GM19023 (cell line): ENCODE data around the gene AGO4.
A peak's percentile ranks its signal among the peaks of the same experiment; 100 is the strongest.
"Not testable (repeated sequence)": the region's sequence is repeated elsewhere in the genome, so short reads cannot be mapped to it uniquely, and the experiment has no call there.

Experiments used
- ATAC-seq: cut with Tn5 transposase; IDR thresholded peaks from one replicate; pipeline ENCODE4 v1.9.1; 2021; ENCODE audit warnings: mild to moderate bottlenecking, moderate library complexity; ENCODE audit not compliant: unreplicated experiment

The AGO4 gene

DNA sequence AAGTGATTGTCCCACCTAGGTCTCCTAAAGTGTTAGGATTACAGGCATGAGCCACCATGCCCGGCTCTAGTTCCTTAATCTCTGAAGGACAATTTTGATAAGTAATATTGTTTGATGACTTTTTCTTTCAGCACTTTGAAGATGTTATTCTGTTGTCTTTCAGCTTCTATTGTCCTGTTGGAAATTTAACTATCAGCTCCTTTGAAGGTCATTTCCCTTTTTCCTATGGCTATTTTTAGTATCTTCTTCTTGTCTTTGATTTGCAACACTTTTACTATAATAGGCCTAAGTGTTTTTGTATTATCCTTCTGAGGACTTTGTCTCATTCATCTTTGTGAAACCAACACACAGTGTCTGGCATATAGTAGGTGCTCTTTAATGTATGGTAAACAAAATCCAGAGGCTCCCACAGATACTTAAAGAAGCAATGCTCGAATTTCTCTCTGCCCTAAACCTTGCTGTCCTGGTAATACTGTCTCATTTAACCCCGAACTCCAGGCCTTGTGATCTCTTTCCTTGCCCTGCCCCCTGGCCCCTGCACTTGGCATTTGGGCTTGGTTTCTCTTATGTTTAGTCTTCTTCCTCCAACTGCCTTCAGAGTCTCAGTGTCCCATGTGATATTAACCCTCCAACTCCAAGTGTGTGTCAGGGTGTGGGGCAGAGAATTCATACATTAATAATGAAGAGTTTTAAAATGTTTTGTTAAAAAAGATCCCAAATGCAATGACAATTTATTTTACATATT, 56.2 kb downstream of the AGO4 start:
- no peak for ATAC-seq

DNA sequence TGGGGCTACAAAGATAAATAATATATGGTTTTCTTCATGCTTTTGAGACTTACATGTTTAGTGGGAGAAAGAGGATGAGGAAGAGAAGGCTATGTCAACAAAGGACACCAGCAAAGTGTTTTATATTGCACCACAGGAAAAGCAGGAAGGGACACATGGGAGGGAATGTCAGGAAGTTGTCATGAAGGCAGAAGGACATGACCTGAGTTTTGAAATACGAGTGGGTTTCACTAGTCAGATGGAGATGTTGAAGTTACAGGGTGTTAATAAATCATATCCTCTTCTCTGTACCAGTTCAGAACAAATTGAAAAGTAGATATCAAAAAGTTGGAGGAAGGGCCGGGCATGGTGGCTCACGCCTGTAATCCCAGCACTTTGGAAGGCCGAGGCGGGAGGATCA, 57.0 kb downstream of the AGO4 start:
- no peak for ATAC-seq

DNA sequence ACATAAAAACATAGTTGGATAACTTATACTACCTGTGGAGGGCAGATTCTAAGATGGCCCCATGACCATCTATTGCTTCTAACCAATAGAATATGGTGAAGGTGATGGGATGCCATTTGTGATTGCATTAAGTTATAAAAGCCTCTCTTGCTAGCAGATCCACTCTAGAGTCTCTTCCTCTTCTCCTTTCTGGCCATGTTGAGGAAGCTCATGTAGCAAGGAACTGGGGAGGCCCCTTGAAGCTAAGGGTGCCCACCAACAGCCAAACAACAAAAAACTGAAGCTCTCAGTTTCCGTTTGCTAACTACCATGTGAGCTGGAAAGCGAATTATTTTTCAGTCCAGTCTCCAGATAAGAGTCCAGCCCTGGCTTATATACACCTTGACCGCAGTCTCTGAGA, 59.2 kb downstream of the AGO4 start:
- ATAC-seq: no peak

DNA sequence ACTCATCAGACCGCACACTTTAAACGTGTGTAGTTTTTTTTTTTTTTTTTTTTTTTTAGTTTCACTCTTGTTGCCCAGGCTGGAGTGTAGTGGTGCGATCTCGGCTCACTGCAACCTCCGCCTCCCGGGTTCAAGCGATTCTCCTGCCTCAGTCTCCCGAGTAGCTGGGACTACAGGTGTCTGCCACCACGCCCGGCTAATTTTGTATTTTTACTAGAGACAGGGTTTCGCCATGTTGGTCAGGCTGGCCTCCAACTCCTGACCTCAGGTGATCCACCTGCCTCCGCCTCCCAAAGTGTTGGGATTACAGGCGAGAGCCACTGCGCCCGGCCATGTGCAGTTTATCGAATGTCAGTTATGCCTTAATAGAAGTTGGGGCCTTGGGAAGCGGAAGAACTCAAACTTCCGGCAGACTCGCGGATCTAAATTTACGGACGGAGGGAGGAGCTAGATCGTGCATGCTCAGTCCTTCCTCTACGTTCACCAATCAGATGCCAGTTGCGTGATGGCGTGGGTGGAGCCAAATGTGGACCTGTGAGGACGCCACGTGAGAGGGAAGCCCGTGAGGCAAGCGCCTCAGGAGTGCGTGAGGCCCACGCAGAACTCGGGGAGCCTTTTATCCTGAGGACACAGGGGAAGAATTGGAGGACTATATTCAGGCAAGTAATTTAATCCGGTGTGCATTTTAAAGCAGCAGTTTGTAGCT, 61.6 kb downstream of the AGO4 start:
- not testable (repeated sequence) for ATAC-seq

DNA sequence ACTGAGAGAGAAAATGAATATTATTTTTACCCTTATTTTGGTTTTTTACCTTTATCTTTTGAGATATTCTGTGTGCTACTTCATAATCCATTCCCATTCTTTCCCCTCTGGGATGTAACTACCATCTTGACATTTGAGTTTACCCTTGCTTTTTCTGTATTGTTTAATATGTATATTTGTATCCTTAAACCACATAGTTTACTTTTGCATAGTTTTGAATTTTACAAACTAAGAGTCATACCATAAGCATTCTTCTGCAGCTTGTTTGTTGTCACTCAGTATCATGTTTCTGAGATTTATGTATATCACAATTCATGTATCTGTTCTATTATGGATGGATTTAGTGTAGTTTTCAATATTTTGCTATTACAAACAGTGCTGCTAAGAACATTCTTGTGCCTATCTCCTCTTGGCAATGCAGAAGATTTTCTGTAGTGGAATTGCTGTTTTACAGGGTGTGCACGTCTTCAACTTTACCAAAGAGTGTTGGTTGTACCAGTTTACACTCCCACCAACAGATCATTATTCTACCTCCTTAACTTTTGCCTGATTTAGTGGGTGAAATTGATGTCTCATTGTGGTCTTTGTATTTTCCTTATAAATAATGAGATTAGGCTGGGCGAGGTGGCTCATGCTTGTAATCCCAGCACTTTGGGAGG, 63.0 kb downstream of the AGO4 start:
- ATAC-seq: no peak

DNA sequence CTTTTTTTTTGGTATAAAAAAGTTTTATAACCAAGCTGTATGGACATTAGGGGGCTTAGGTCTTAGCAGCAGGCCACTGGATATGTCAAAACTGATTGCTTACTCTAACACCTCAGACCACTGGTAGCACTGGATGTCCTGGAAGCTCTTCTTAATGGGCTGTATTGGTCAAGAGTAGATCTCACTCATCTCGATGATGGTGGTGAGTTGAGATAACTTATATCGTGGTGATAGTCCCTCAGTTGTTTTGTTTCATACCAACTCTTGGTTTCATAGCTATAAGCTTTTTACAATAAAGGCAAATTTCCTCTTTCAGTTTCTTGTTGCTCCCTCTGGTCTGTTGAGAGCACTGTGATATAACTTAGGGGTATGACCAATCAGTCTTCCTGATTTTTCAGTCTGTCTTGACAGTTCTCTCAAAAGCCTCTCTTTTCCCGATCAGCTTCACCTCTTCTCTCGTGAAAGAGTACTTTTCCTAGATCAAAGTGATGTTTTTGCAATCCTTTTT, 65.5 kb downstream of the AGO4 start:
- ATAC-seq: no peak

DNA sequence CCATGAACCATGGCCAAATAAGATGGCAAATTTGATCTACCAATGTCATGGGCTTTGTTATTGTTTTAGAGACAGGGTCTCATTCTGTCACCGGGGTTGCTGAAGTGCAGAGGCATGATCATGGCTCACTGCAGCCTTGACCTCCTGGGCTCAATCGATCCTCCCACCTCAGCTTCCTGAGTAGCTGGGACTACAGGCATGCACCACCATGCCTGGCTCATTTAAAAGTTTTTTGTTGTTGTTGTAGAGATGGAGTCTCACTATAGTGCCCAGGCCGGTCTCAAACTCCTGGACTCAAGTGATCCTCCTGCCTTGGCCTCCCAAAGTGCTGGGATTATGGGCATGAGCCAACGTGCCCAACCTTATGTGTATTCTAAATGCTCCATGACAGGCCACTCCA, 66.3 kb downstream of the AGO4 start:
- not testable (repeated sequence) for ATAC-seq

DNA sequence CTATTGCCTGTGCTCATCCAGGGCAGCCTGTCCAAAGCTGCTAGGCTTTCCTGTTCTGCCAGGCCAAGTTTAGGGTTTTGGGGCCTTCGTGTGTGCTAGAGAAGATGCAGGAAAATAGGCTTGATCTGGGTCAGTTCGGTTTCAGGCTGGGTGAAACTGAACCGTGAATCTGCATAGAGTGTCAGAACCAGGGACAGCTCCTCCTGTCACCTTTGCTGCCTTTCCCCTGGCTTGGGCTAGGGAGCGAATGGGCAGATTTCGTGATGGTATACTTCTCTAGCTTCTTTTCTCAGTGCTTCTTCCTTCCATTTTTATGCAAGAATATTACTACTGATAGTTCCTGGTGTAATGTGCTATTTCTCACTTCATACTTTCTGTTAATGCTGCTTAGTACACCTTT, 69.2 kb downstream of the AGO4 start:
- ATAC-seq: no peak

DNA sequence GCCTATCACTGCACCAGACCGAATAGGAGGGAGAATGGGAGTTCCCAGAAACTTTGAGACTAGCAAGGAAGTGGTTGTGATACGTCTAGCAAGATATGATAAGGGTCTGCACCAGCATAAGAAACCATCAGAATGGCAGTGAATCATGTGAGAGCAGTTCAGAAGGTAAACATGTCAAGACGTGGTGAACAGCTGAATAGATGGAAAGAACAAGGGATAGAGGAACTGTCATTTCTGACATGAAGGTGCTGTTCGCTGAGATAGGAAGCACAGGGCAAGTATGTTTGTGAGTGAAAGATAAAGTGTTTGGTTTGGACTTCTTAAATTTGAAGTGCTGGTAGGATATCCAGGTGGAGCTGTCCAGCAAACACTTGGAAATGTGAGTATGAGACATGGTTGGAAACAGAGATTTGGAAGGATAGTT, 74.0 kb downstream of the AGO4 start:
- no peak for ATAC-seq

DNA sequence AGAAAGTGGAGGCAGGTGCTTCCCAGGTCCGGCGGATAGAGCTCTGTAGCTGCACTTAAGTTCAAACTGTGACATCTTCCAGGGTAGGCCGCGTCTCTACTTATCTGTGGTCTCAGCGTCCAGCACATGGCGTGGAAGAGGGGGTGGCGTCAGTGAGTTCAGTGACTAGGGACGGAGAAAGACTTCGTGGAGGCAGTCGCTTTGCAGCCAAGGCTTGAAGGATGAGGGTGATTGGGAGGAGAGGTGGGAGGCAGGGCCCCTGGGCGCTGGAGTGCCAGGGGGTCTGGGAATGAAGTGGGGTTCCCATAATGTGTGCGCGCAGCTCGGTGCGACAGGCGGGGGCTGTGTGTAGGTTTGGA, 74.7 kb downstream of the AGO4 start:
- no peak for ATAC-seq

DNA sequence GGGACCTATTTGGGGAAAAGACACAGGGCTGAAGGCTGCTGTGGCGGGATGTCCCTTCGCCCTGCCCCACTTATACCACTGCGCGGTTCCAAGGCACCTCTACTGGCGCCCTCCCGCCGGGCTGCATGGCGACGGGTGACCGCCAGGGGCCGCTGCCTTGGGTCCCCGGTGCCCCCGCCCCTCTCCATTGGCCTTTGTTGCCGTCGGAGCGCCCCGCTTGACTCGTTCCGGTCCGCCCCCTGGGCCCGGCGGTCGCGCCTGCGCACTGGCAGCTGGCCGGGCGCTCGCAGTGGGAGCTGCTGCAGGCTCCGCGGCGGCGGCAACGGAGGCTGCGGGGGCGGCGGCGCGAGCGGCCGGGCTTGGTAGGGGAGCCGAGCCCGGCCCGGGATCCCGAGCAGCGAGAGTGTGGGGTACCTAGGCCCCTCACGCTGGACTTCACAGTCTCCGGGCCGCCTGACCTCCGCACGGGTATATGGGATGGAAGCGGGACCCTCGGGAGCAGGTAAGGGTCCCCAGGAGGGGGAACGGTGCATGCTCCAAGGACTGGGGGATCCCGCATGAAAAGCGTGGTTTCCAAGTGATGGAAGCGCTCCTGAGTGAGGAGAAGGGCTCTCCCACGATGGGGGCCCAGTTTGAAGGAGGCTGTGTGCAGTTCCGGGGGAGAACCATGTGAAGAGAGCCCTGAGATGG, 75.3 kb downstream of the AGO4 start, which contains the start of gene AGO1:
Gene AGO1 (plus strand): TSS at position 265 of the 690 bp plus-strand sequence. CDS start 213 bp downstream, at position 478.
- ATAC-seq: peak; percentile 65

DNA sequence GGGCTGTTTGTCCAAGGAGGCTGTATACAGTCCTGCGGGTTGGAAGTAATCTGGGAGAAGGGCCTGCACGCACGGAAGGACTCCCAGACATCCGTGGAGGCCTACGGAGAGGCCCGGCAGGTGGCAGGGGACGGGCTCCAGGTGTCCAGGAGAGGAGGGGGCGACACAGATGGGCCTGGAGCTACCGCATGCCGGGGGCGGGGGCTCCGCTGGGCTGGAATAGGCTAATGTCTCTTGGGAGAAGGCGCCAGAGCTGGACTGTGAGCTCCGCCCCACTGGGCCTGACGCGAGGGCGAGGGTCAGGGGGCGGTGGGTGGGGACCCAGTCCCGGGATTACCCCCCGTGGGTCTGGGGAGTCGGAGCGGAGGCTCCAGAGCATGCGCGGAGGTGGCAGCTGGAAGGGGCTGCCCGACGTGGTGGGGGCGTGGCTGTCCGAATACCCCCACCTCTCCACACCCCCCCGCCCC, 75.9 kb downstream of the AGO4 start:
- ATAC-seq: peak; percentile 21

DNA sequence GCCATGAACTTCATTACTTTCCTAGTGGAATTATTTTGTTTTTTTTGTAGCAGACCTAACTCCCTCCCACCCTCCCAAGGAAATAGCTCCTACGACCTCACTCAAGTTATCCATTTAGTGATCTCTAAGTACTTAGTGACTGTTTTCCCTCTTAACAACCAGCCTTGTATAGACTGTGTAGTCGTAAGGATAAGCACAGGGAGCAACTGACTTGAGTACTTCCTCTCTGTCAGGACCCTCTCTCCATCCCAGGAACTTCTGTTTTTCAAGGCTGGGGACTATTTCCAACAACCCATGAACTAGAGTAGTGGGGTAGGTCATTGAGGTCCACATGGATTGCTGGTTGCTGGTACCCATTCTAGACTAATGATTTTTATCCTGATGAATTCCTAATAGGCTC, 77.1 kb downstream of the AGO4 start:
- no peak for ATAC-seq

DNA sequence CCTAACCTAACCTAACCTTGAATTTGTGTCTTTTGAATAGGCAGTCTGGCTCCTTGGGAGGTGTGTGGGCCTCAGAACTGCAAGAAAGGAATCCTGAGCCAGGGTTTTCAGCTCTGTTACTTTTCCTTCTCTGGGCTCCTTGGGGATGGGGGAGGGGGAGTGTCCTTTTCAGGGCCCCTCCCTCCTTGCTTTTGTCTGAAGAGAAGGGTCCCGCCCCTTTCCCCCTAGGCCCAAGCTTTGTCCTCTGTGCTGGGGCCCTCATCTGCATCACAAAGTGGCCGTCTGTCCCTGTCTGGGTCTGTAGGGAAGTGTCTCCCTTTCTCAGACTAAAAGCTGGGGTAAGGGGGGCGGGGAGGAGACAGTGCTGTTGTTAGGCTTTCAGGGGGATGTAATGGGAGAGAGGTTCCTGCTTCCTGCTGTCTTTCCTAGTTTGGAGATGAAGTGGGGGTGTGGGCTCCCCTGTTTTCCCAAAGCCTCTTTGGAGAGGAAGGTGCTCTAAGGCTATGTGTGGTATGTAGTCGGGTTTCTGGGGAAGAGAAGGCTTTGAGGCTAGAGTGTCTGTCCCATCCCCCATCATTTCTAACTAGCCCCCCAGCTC, 78.2 kb downstream of the AGO4 start:
- no peak for ATAC-seq

DNA sequence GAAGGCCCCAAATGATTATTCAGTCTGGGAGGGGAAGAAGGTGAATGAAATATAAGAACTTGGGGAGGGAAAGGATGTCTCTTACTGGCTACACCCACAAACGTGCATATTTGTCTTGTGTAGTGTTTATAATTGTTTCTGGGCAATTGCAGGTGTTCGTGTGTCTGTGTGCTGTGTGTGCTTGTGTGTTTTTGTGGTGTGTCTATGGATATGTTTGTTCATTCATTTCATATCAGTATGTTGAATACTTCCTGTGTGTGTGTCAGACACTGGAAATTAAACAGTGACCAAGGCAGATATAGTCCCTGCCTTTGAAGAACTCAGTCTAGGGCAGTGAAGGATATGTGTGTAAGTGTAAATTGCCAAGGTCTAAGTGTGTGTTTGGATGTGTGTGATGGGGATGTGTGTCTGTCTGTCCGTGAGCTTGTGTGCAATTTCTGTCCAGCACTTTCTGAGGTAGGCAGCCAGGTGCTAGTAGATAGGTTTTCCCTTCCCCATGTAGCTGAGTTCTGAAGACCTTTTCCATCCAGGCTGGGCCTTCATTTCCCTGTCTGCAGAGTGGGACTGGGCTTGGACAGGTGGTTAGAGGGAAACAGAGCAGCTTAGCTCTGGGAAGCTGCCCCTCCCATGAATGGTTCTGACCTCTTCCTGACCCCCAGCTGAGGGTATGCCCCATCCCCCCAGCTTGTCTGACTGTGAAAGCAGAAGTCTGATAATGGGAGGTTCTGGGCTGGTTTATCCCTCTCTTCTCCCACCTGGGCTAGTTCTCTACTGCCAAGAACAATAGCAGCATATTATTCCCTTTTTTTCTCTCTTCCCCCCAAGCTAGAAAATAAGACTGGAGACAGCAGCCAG, 79.0 kb downstream of the AGO4 start:
- no peak for ATAC-seq

DNA sequence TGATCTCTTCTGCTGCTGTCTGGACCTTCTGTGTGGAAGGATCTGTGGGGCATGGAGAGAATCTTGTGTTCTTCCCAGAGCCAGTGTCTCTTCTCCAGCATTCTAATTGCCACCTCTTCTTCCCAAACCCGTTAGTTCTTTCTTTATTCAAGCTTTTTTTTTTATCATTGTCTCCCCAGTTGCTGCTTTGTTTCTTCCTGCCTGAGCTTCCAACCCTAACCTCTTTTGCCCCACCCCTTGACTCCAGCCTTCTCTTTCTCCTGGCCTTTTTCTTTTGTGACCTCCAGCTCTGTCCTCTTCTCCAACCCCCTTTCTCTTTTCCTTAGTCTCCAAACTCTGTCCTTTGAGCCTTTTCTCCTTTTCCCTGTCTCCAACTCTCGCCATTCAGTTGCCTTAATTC, 79.7 kb downstream of the AGO4 start:
- ATAC-seq: no peak

DNA sequence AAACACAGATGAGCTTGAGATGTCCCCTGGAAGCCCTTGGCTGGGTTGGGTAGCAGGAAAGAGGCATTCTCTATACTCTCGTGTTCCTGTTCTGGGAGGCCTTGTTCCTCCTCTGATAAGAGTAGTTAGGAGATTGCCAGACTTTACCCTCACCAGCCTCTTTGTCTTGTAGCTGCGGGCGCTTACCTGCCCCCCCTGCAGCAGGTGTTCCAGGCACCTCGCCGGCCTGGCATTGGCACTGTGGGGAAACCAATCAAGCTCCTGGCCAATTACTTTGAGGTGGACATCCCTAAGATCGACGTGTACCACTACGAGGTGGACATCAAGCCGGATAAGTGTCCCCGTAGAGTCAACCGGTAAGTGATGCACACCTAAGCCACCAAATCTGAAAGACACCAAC, 80.4 kb downstream of the AGO4 start:
- no peak for ATAC-seq

DNA sequence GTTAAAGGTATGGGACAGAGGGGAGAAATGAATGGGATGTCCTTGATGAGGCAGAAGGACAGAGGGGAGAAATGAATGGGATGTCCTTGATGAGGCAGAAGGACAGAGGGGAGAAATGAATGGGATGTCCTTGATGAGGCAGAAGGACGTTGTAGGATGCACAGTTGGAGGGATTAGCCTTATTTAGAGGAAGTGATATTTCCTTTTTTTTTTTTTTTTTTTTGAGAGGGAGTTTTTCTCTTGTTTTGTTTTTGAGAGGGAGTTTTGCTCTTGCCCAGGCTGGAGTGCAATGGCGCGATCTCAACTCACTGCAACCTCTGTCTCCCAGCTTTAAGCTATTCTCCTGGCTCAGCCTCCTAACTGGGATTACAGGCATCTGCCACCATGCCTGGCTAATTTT, 81.2 kb downstream of the AGO4 start:
- not testable (repeated sequence) for ATAC-seq

DNA sequence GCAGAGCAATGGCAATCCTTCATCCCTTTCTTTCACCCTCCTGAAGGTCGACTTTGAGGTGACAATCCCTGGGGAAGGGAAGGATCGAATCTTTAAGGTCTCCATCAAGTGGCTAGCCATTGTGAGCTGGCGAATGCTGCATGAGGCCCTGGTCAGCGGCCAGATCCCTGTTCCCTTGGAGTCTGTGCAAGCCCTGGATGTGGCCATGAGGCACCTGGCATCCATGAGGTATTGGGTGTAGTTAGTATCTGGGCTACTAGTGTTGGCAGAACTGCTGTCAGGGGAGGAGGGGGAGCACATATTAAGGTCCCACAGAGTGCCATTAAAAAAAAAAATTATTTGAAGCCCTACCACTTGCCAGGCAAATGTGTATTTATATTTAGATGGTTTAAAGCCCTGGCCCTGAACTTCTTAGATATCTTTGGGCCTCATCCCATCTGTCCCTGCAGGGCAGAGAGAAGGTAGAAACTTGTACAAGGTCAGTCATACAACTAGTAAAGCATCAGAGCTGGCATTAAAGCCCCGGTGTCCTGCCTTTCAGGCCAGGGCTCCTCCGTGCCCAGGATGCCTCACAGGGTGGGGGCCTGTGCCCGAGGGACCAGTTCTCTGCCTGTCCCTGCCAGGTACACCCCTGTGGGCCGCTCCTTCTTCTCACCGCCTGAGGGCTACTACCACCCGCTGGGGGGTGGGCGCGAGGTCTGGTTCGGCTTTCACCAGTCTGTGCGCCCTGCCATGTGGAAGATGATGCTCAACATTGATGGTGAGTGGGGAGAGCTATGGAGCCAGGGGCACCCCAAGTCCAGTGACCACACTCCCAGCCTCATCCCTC, 85.4 kb downstream of the AGO4 start:
- no peak for ATAC-seq
